ENCODE results near the gene NPC2. TPM values are rescaled to one million over a fixed set of nuclear protein-coding genes. Genes with fewer than 3 reads are reported as not detected.

Gene NPC2
- total RNA-seq, 1 donor = 266 TPM

- H4K20me1 ChIP-seq (ENCODE audit: insufficient read depth, low read length) = peaks cover 12% of the 10 kb centered on the region
- H2AFZ ChIP-seq (ENCODE audit: low read length) = no peak overlapping the region
- peaks cover 3% of the 10 kb centered on the region for H3K79me2 ChIP-seq (ENCODE audit: insufficient read depth, low read length)
- H3K27ac ChIP-seq (ENCODE audit: low read depth, low read length) = no peak overlapping the region
- H3K36me3 ChIP-seq (ENCODE audit: insufficient read depth, low read length) = peaks cover 85% of the 10 kb centered on the region
- no peaks in the 10 kb centered on the region for H3K9me3 ChIP-seq (ENCODE audit: low read depth, low read length)
- H3K4me1 ChIP-seq (ENCODE audit: insufficient read depth, low read length) = no peaks in the 10 kb centered on the region
- DNase-seq (ENCODE audit: insufficient read length, low spot score, missing footprints) = no peak
- no peak overlapping the region for H3K4me2 ChIP-seq (ENCODE audit: insufficient read depth, low read length)
- TF ChIP-seq, protein P1, sequence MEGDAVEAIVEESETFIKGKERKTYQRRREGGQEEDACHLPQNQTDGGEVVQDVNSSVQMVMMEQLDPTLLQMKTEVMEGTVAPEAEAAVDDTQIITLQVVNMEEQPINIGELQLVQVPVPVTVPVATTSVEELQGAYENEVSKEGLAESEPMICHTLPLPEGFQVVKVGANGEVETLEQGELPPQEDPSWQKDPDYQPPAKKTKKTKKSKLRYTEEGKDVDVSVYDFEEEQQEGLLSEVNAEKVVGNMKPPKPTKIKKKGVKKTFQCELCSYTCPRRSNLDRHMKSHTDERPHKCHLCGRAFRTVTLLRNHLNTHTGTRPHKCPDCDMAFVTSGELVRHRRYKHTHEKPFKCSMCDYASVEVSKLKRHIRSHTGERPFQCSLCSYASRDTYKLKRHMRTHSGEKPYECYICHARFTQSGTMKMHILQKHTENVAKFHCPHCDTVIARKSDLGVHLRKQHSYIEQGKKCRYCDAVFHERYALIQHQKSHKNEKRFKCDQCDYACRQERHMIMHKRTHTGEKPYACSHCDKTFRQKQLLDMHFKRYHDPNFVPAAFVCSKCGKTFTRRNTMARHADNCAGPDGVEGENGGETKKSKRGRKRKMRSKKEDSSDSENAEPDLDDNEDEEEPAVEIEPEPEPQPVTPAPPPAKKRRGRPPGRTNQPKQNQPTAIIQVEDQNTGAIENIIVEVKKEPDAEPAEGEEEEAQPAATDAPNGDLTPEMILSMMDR (IDR thresholded peaks at IDR 0.05; ENCODE audit: extremely low read depth, low read depth, low read length) = no peak
- no peak overlapping the region for H3K4me3 ChIP-seq (ENCODE audit: insufficient read depth, low read length)
- H3K27me3 ChIP-seq (ENCODE audit: insufficient read depth, low read length) = no peaks in the 10 kb centered on the region
Measured at GRCh38 chr14:74501691-74502090, 8.6 kb upstream of the NPC2 start.

- Histone ChIP-seq H3K4me3 (ENCODE audit: insufficient read depth, low read length) (no peak overlapping the region), H4K20me1 (ENCODE audit: insufficient read depth, low read length) (peaks cover 12% of the 10 kb centered on the region), H3K9me3 (ENCODE audit: low read depth, low read length) (no peaks in the 10 kb centered on the region), H3K36me3 (ENCODE audit: insufficient read depth, low read length) (peaks cover 80% of the 10 kb centered on the region), H3K27ac (ENCODE audit: low read depth, low read length) (peak overlapping the region; percentile 10), H2AFZ (ENCODE audit: low read length) (no peak overlapping the region), H3K79me2 (ENCODE audit: insufficient read depth, low read length) (peaks cover 3% of the 10 kb centered on the region), H3K4me2 (ENCODE audit: insufficient read depth, low read length) (no peak overlapping the region), H3K4me1 (ENCODE audit: insufficient read depth, low read length) (peaks cover 3% of the 10 kb centered on the region), H3K27me3 (ENCODE audit: insufficient read depth, low read length) (no peaks in the 10 kb centered on the region)
- TF ChIP-seq, protein P1 (IDR thresholded peaks at IDR 0.05; ENCODE audit: extremely low read depth, low read depth, low read length) = peak; percentile 77
- peak; percentile 94 for DNase-seq (ENCODE audit: insufficient read length, low spot score, missing footprints)
Measured at GRCh38 chr14:74501135-74501614, 8.1 kb upstream of the NPC2 start.

- no peak overlapping the region for H3K4me2 ChIP-seq (ENCODE audit: insufficient read depth, low read length)
- TF ChIP-seq, protein P1 (IDR thresholded peaks at IDR 0.05; ENCODE audit: extremely low read depth, low read depth, low read length) = no peak
Measured at GRCh38 chr14:74500417-74501134, 7.5 kb upstream of the NPC2 start.

DNA sequence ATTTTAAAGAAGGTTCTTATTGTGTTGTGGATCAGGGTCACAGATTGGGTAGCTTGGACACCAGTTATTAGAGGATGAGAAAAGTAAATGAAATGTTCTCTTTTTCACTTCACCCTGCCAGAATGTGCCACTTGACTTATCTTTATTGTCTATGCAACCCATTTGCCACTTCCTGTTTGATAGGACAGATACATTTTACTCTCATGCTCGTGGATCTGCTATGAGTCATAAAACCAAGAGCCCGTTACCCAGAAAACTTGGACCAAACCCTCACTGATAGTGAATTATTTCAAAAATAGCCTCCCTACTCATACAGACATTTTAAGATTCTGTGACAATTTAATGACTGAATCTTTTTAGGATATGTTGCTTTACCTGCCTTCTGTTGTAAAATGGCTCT lies 2.3 kb upstream of the NPC2 start:
- H3K4me3 ChIP-seq (ENCODE audit: insufficient read depth, low read length) = no peak overlapping the region
- peaks cover 5% of the 10 kb centered on the region for H4K20me1 ChIP-seq (ENCODE audit: insufficient read depth, low read length)
- DNase-seq (ENCODE audit: insufficient read length, low spot score, missing footprints) = no peak
- no peaks in the 10 kb centered on the region for H3K27me3 ChIP-seq (ENCODE audit: insufficient read depth, low read length)
- H3K9me3 ChIP-seq (ENCODE audit: low read depth, low read length) = no peaks in the 10 kb centered on the region
- H3K4me2 ChIP-seq (ENCODE audit: insufficient read depth, low read length) = no peak overlapping the region
- H3K36me3 ChIP-seq (ENCODE audit: insufficient read depth, low read length) = peaks cover 22% of the 10 kb centered on the region
- H3K79me2 ChIP-seq (ENCODE audit: insufficient read depth, low read length) = peaks cover 36% of the 10 kb centered on the region
- TF ChIP-seq, protein P1 (IDR thresholded peaks at IDR 0.05; ENCODE audit: extremely low read depth, low read depth, low read length) = no peak
- H3K27ac ChIP-seq (ENCODE audit: low read depth, low read length) = peak overlapping the region; percentile 6
- H3K4me1 ChIP-seq (ENCODE audit: insufficient read depth, low read length) = peaks cover 31% of the 10 kb centered on the region
- H2AFZ ChIP-seq (ENCODE audit: low read length) = no peak overlapping the region

More at GRCh38 chr14:74500417-74501134, 7.5 kb upstream of the NPC2 start:
- Histone ChIP-seq H3K27me3 (ENCODE audit: insufficient read depth, low read length) (no peaks in the 10 kb centered on the region), H3K4me1 (ENCODE audit: insufficient read depth, low read length) (peaks cover 9% of the 10 kb centered on the region), H3K79me2 (ENCODE audit: insufficient read depth, low read length) (peaks cover 3% of the 10 kb centered on the region), H3K9me3 (ENCODE audit: low read depth, low read length) (no peaks in the 10 kb centered on the region), H3K36me3 (ENCODE audit: insufficient read depth, low read length) (peaks cover 74% of the 10 kb centered on the region), H4K20me1 (ENCODE audit: insufficient read depth, low read length) (peaks cover 12% of the 10 kb centered on the region), H3K4me3 (ENCODE audit: insufficient read depth, low read length) (no peak overlapping the region), H2AFZ (ENCODE audit: low read length) (no peak overlapping the region), H3K27ac (ENCODE audit: low read depth, low read length) (peak overlapping the region; percentile 10)
- no peak for DNase-seq (ENCODE audit: insufficient read length, low spot score, missing footprints)

Data from osteoblast (primary cell).